Hepatocyte (in vitro differentiated cells): ENCODE measurements around the gene KANK3. TPM values are rescaled to one million over a fixed set of nuclear protein-coding genes. Genes with fewer than 3 reads are reported as not detected.
"Not testable (repeated sequence)": the region's sequence is repeated elsewhere in the genome, so short reads cannot be mapped to it uniquely, and the experiment has no call there.

Source experiments
- DNase-seq: peaks from one replicate; pipeline ENCODE4 v3.0.0-alpha.2; 2016; ENCODE audit warnings: low spot score
- H2AFZ ChIP-seq: fragments of 200-600 bp; sonication (generic); 2 replicates; pipeline ENCODE4 v1.6.0; 2016; ENCODE audit warnings: antibody characterized with exemption, mild to moderate bottlenecking
- H3K27ac ChIP-seq: fragments of 200-600 bp; sonication (generic); 2 replicates; pipeline ENCODE4 v1.5.1; 2016; ENCODE audit warnings: mild to moderate bottlenecking
- H3K27me3 ChIP-seq: fragments of 200-600 bp; sonication (generic); 2 replicates; pipeline ENCODE4 v1.6.1; 2016
- H3K36me3 ChIP-seq: fragments of 200-600 bp; sonication (generic); replicated peaks from 2 replicates; pipeline ENCODE4 v1.5.1; 2016; ENCODE audit warnings: low read depth; ENCODE audit not compliant: insufficient read depth
- H3K4me1 ChIP-seq: fragments of 200-600 bp; sonication (generic); 2 replicates; pipeline ENCODE4 v1.5.1; 2016; ENCODE audit warnings: mild to moderate bottlenecking, moderate library complexity; ENCODE audit not compliant: insufficient read depth
- H3K4me2 ChIP-seq: fragments of 200-600 bp; sonication (generic); 2 replicates; pipeline ENCODE4 v1.6.0; 2016
- H3K4me3 ChIP-seq: fragments of 200-600 bp; sonication (generic); 2 replicates; pipeline ENCODE4 v1.5.1; 2016; ENCODE audit warnings: mild to moderate bottlenecking
- H3K79me2 ChIP-seq: fragments of 200-600 bp; sonication (generic); 2 replicates; pipeline ENCODE4 v1.6.0; 2017; ENCODE audit warnings: mild to moderate bottlenecking
- H3K9me2 ChIP-seq: fragments of 200-600 bp; sonication (generic); replicated peaks from 2 replicates; pipeline ENCODE4 v1.6.0; 2017; ENCODE audit warnings: mild to moderate bottlenecking; ENCODE audit not compliant: insufficient read depth
- H3K9me3 ChIP-seq: fragments of 200-600 bp; sonication (generic); 2 replicates; pipeline ENCODE4 v1.5.1; 2016; ENCODE audit warnings: low read depth, mild to moderate bottlenecking
- H4K20me1 ChIP-seq: fragments of 200-600 bp; sonication (generic); 2 replicates; pipeline ENCODE4 v1.6.0; 2016; ENCODE audit warnings: mild to moderate bottlenecking; ENCODE audit not compliant: insufficient read depth, poor library complexity, severe bottlenecking
- EZH2 ChIP-seq: fragments of 200-600 bp; sonication (generic); IDR thresholded peaks from 2 replicates; pipeline ENCODE4 v1.6.1; 2016; ENCODE audit warnings: antibody characterized with exemption, mild to moderate bottlenecking, borderline replicate concordance
- EZH2phosphoT487 ChIP-seq: fragments of 200-600 bp; sonication (generic); IDR thresholded peaks from one replicate; pipeline ENCODE4 v1.6.1; 2018; ENCODE audit warnings: antibody characterized with exemption, mild to moderate bottlenecking, low read depth, moderate library complexity; ENCODE audit not compliant: unreplicated experiment, severe bottlenecking
- WGBS: methylation state at CpG from one replicate; pipeline ENCODE4 v1.1.6; 2016; ENCODE audit warnings: low lambda C conversion rate; ENCODE audit errors: missing lambda C conversion rate; 5-methylcytosine and 5-hydroxymethylcytosine counted together
- polyA plus RNA-seq: library from polyadenylated mRNA; unstranded; fragments of >200 nt; fragmentation: Nextera tagmentation; extraction: Ambion mirVana; gene quantifications from 2 replicates; pipeline ENCODE4 v1.2.1, GENCODE V29; 2016
- total RNA-seq: library from RNA; depleted of rRNA; stranded (reverse); fragments of >200 nt; gene quantifications from 2 replicates; pipeline ENCODE4 v1.2.3, GENCODE V29; 2014
- TF ChIP-seq, protein P1 (sequence below): fragments of 200-600 bp; sonication (generic); IDR thresholded peaks from 2 replicates; pipeline ENCODE4 v1.5.1; 2016; ENCODE audit warnings: antibody characterized with exemption, mild to moderate bottlenecking; ENCODE audit not compliant: poor library complexity

Gene KANK3
- total and polyA plus RNA-seq, 2 experiments from 2014 or later: 1.2 to 3.2 TPM

GRCh38 chr19:8387688-8388611 is 44.9 kb upstream of the KANK3 start:
- Histone ChIP-seq H3K9me2 (no peaks in the 10 kb centered on the region), H3K79me2 (peaks cover 23% of the 10 kb centered on the region), H3K4me2 (peak overlapping the region; percentile 67), H2AFZ (no peak overlapping the region), H3K27ac (peak overlapping the region; percentile 85), H3K9me3 (no peaks in the 10 kb centered on the region), H3K4me3 (no peak overlapping the region), H4K20me1 (peaks cover 19% of the 10 kb centered on the region), H3K27me3 (no peaks in the 10 kb centered on the region), H3K4me1 (peaks cover 5% of the 10 kb centered on the region), H3K36me3 (no peaks in the 10 kb centered on the region)
- 74% methylated on average over 15 of the region's 16 CpGs for WGBS
- TF ChIP-seq EZH2 (no peak), EZH2phosphoT487 (no peak)
- TF ChIP-seq, protein P1, sequence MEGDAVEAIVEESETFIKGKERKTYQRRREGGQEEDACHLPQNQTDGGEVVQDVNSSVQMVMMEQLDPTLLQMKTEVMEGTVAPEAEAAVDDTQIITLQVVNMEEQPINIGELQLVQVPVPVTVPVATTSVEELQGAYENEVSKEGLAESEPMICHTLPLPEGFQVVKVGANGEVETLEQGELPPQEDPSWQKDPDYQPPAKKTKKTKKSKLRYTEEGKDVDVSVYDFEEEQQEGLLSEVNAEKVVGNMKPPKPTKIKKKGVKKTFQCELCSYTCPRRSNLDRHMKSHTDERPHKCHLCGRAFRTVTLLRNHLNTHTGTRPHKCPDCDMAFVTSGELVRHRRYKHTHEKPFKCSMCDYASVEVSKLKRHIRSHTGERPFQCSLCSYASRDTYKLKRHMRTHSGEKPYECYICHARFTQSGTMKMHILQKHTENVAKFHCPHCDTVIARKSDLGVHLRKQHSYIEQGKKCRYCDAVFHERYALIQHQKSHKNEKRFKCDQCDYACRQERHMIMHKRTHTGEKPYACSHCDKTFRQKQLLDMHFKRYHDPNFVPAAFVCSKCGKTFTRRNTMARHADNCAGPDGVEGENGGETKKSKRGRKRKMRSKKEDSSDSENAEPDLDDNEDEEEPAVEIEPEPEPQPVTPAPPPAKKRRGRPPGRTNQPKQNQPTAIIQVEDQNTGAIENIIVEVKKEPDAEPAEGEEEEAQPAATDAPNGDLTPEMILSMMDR: no peak
- DNase-seq: no peak

- 61% methylated on average over 4 of the region's 4 CpGs for WGBS
Measured at GRCh38 chr19:8386990-8387389, 43.9 kb upstream of the KANK3 start.

DNA sequence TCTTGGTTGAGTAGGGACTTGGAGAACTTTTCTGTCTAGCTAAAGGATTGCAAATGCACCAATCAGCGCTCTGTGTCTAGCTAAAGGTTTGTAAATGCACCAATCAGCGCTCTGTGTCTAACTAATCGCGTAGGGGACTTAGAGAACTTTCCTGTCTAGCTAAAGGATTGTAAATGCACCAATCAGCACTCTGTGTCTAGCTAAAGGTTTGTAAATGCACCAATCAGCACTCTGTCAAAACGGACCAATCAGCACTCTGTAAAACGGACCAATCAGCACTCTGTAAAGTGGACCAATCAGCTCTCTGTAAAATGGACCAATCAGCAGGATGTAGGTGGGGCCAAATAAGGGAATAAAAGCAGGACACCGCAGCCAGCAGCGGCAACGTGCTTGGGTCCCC is 43.4 kb upstream of the KANK3 start:
- not testable (repeated sequence) for H3K79me2 ChIP-seq, H4K20me1 ChIP-seq, H3K36me3 ChIP-seq, H3K4me3 ChIP-seq, H3K27ac ChIP-seq, H2AFZ ChIP-seq, H3K9me3 ChIP-seq, H3K9me2 ChIP-seq, H3K4me1 ChIP-seq, H3K27me3 ChIP-seq, H3K4me2 ChIP-seq, DNase-seq
- 74% methylated on average over 9 of the region's 9 CpGs for WGBS

More at GRCh38 chr19:8386990-8387389, 43.9 kb upstream of the KANK3 start:
- no peaks in the 10 kb centered on the region for H3K9me2 ChIP-seq
- no peak overlapping the region for H2AFZ ChIP-seq
- H3K4me2 ChIP-seq: no peak overlapping the region
- peaks cover 5% of the 10 kb centered on the region for H3K4me1 ChIP-seq
- H4K20me1 ChIP-seq: peaks cover 11% of the 10 kb centered on the region
- H3K79me2 ChIP-seq: peaks cover 14% of the 10 kb centered on the region
- H3K9me3 ChIP-seq: no peaks in the 10 kb centered on the region
- DNase-seq: no peak
- no peaks in the 10 kb centered on the region for H3K36me3 ChIP-seq
- no peaks in the 10 kb centered on the region for H3K27me3 ChIP-seq
- H3K27ac ChIP-seq: no peak overlapping the region
- TF ChIP-seq EZH2: no peak
- no peak for TF ChIP-seq EZH2phosphoT487
- TF ChIP-seq, protein P1: no peak
- H3K4me3 ChIP-seq: no peak overlapping the region

DNA sequence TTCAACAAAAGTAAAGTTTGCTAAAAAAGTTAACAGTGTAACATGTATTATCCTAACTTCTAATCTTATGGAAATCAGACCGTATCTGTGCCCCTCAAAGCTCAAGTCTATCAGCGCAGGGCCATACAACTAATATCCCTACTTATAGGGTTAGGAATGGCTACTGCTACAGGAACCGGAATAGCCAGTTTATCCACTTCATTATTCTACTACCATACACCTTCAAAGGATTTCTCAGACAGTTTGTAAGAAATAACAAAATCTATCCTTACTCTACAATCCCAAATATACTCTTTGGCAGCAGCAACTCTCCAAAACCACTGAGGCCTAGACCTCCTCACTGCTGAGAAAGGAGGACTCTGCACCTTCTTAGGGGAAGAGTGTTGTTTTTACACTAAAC is 42.5 kb upstream of the KANK3 start:
- H3K27me3 ChIP-seq, H3K9me3 ChIP-seq, H3K9me2 ChIP-seq, DNase-seq, H3K4me2 ChIP-seq, H3K4me3 ChIP-seq, H2AFZ ChIP-seq, H3K4me1 ChIP-seq, H3K79me2 ChIP-seq, H3K36me3 ChIP-seq, H3K27ac ChIP-seq, H4K20me1 ChIP-seq: not testable (repeated sequence)
- WGBS: 78% methylated on average over 3 of the region's 3 CpGs

GRCh38 chr19:8385103-8385502 is 42.0 kb upstream of the KANK3 start:
- 47% methylated on average over 2 of the region's 2 CpGs for WGBS
- H3K79me2 ChIP-seq, H3K4me1 ChIP-seq, H3K9me2 ChIP-seq, DNase-seq, H3K27me3 ChIP-seq, H4K20me1 ChIP-seq, H3K36me3 ChIP-seq, H2AFZ ChIP-seq, H3K9me3 ChIP-seq, H3K27ac ChIP-seq, H3K4me3 ChIP-seq, H3K4me2 ChIP-seq: not testable (repeated sequence)

DNA sequence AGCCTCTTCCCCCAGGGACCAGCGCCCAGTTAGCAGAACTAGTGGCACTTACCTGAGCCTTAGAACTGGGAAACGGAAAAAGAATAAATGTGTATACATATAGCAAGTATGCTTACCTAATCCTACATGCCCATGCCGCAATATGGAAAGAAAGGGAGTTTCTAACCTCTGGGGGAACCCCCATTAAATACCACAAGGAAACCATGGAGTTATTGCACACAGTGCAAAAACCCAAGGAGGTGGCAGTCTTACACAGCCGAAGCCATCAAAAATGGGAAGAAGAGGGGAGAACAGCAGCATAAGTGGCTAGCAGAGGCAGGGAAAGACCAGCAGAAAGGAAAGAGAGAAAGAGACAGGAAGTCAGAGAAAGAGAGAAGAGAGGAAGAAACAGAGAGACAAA is 41.5 kb upstream of the KANK3 start:
- not testable (repeated sequence) for H3K4me2 ChIP-seq, H3K27ac ChIP-seq, H3K27me3 ChIP-seq, H3K9me3 ChIP-seq, H3K4me3 ChIP-seq, H3K9me2 ChIP-seq, H3K79me2 ChIP-seq, H3K4me1 ChIP-seq, H3K36me3 ChIP-seq, DNase-seq, H2AFZ ChIP-seq, H4K20me1 ChIP-seq
- WGBS: 85% methylated on average over 4 of the region's 4 CpGs
